Measurements from ENCODE around the gene FOXP2.

GRCh38 chr7:114658216-114658615 lies 243.6 kb downstream of the FOXP2 start:
- TF ChIP-seq IKZF3 (tag by site-specific recombination; IDR thresholded peaks at IDR 0.05) = 0 out of 2 replicates have a peak, but pooled peaks have one; percentile 25
- no peak for TF ChIP-seq PRDM4 (tag by site-specific recombination; IDR thresholded peaks at IDR 0.05)
- TF ChIP-seq REST (tag by site-specific recombination; IDR thresholded peaks at IDR 0.05) = no peak
- TF ChIP-seq, protein P1, sequence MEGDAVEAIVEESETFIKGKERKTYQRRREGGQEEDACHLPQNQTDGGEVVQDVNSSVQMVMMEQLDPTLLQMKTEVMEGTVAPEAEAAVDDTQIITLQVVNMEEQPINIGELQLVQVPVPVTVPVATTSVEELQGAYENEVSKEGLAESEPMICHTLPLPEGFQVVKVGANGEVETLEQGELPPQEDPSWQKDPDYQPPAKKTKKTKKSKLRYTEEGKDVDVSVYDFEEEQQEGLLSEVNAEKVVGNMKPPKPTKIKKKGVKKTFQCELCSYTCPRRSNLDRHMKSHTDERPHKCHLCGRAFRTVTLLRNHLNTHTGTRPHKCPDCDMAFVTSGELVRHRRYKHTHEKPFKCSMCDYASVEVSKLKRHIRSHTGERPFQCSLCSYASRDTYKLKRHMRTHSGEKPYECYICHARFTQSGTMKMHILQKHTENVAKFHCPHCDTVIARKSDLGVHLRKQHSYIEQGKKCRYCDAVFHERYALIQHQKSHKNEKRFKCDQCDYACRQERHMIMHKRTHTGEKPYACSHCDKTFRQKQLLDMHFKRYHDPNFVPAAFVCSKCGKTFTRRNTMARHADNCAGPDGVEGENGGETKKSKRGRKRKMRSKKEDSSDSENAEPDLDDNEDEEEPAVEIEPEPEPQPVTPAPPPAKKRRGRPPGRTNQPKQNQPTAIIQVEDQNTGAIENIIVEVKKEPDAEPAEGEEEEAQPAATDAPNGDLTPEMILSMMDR (tag by site-specific recombination; IDR thresholded peaks at IDR 0.05) = no peak
- no peak for TF ChIP-seq ZNF501 (tag by site-specific recombination; IDR thresholded peaks at IDR 0.05)
- TF ChIP-seq, protein P2, sequence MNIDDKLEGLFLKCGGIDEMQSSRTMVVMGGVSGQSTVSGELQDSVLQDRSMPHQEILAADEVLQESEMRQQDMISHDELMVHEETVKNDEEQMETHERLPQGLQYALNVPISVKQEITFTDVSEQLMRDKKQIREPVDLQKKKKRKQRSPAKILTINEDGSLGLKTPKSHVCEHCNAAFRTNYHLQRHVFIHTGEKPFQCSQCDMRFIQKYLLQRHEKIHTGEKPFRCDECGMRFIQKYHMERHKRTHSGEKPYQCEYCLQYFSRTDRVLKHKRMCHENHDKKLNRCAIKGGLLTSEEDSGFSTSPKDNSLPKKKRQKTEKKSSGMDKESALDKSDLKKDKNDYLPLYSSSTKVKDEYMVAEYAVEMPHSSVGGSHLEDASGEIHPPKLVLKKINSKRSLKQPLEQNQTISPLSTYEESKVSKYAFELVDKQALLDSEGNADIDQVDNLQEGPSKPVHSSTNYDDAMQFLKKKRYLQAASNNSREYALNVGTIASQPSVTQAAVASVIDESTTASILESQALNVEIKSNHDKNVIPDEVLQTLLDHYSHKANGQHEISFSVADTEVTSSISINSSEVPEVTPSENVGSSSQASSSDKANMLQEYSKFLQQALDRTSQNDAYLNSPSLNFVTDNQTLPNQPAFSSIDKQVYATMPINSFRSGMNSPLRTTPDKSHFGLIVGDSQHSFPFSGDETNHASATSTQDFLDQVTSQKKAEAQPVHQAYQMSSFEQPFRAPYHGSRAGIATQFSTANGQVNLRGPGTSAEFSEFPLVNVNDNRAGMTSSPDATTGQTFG (tag by site-specific recombination; IDR thresholded peaks at IDR 0.05; ENCODE audit: borderline replicate concordance) = no peak
- TF ChIP-seq ZBTB1 (tag by site-specific recombination; IDR thresholded peaks at IDR 0.05) = no peak
- TF ChIP-seq ZNF24 (tag by site-specific recombination; IDR thresholded peaks at IDR 0.05) = no peak
- TF ChIP-seq ZBTB21 (tag by site-specific recombination; IDR thresholded peaks at IDR 0.05) = no peak

All from HEK293 (cell line).